ENCODE measurements around the gene PGGT1B.

The PGGT1B gene

GRCh38 chr5:115297031-115297430 is 34.4 kb upstream of the PGGT1B start:
- POLR2A ChIA-PET = interaction anchor here (1.0 to 1.2 kb wide), 2 partner anchors 15 to 338 kb away, joined by 3 read pairs; no protein-coding TSS in a partner anchor
- H3K4me3 ChIP-seq (ENCODE audit: low read depth, low read length) = peak overlapping the region; percentile 40
- no peak for DNase-seq (ENCODE audit: low read depth, low spot score)
- no peak for TF ChIP-seq CTCF (IDR thresholded peaks at IDR 0.05; ENCODE audit: insufficient read depth, low read length, missing control alignments)
- CTCF ChIA-PET = interaction anchor here (2.5 kb wide), 1 partner anchor 12 kb away, joined by 24 read pairs; no protein-coding TSS in a partner anchor

- no peak for TF ChIP-seq CTCF (IDR thresholded peaks at IDR 0.05; ENCODE audit: insufficient read depth, low read length, missing control alignments)
- ChIA-PET CTCF (interaction anchor here (0.8 to 2.5 kb wide), 4 partner anchors 8 to 289 kb away, joined by 3 to 24 read pairs (median 4); partner anchors contain the start of gene FEM1C), POLR2A (interaction anchor here (1.0 to 1.2 kb wide), 2 partner anchors 16 to 338 kb away, joined by 3 read pairs; no protein-coding TSS in a partner anchor)
- no peak for DNase-seq (ENCODE audit: low read depth, low spot score)
- H3K4me3 ChIP-seq (ENCODE audit: low read depth, low read length) = peak within 1 kb of the TSS; percentile 79
Measured at GRCh38 chr5:115296124-115297022, 33.7 kb upstream of the PGGT1B start, which contains the start of gene CCDC112. CCDC112 (minus strand) TSS chr5:115296654; CDS start chr5:115296543, 111 bp downstream.

GRCh38 chr5:115295777-115296123 is 33.1 kb upstream of the PGGT1B start:
- no peak for TF ChIP-seq CTCF (IDR thresholded peaks at IDR 0.05; ENCODE audit: insufficient read depth, low read length, missing control alignments)
- ChIA-PET POLR2A (interaction anchor here (1.0 kb wide), 1 partner anchor 339 kb away, joined by 3 read pairs; no protein-coding TSS in a partner anchor), CTCF (interaction anchor here (0.8 to 2.5 kb wide), 4 partner anchors 9 to 289 kb away, joined by 3 to 24 read pairs (median 4); partner anchors contain the start of gene FEM1C)
- peak overlapping the region; percentile 79 for H3K4me3 ChIP-seq (ENCODE audit: low read depth, low read length)
- no peak for DNase-seq (ENCODE audit: low read depth, low spot score)

- ChIA-PET POLR2A (no interaction called here), CTCF (interaction anchor here (1.0 kb wide), 1 partner anchor 19 kb away, joined by 3 read pairs; no protein-coding TSS in a partner anchor)
- H3K4me3 ChIP-seq (ENCODE audit: low read depth, low read length) = no peak overlapping the region
- no peak for DNase-seq (ENCODE audit: low read depth, low spot score)
- TF ChIP-seq CTCF (IDR thresholded peaks at IDR 0.05; ENCODE audit: insufficient read depth, low read length, missing control alignments) = no peak
Measured at GRCh38 chr5:115291397-115291796, 28.7 kb upstream of the PGGT1B start.

GRCh38 chr5:115289104-115289503 is 26.4 kb upstream of the PGGT1B start:
- ChIA-PET POLR2A (no interaction called here), CTCF (no interaction called here)

More at GRCh38 chr5:115289104-115289503, 26.4 kb upstream of the PGGT1B start:
- DNase-seq (ENCODE audit: low read depth, low spot score) = no peak
- no peak for TF ChIP-seq CTCF (IDR thresholded peaks at IDR 0.05; ENCODE audit: insufficient read depth, low read length, missing control alignments)
- H3K4me3 ChIP-seq (ENCODE audit: low read depth, low read length) = no peak overlapping the region

Measured in AG04449 (cell line).